Right lobe of liver (tissue), 4 donors: Measurements from ENCODE around the gene SPSB2.

Experiments
- CTCF ChIP-seq, 4 donors: fragments of 200-600 bp in 3 of 4; fragments of 450-650 bp in 1 of 4; IDR thresholded peaks; one replicate each; pipeline versions ENCODE4 v1.5.1 to v1.8.0; 2016 to 2022; ENCODE audit warnings: antibody characterized with exemption in 4 of 4, mild to moderate bottlenecking in 2 of 4
- POLR2A ChIP-seq: fragments of 450-650 bp; IDR thresholded peaks from one replicate; pipeline ENCODE4 v1.6.1; 2017; ENCODE audit warnings: antibody characterized with exemption, mild to moderate bottlenecking
- donor health status: DM: no; HTN: no; CAD: no.
- donor health status: DM: no; HTN: no; CAD: no.
- donor health status: DM: no; HTN: yes; CAD: no.

GRCh38 chr12:6827982-6828780 lies 44.9 kb downstream of the SPSB2 start, which contains the start of gene P3H3:
- TF ChIP-seq CTCF (IDR thresholded peaks at IDR 0.05) (peak in 1 of 4 donors; percentile 25), POLR2A (no peak)
